OCI-LY1 (cell line): Measurements from ENCODE around the gene LMTK2.

Experiments used
- EZH2 ChIP-seq: fragments of 200-600 bp; sonication (generic), shearing (Covaris generic); IDR thresholded peaks from 2 replicates; pipeline ENCODE4 v1.8.0; 2017; ENCODE audit warnings: borderline replicate concordance, mixed run types, mild to moderate bottlenecking, antibody characterized with exemption, low read length, moderate library complexity, mixed read lengths
- TF ChIP-seq, protein P1 (sequence below): fragments of 200-600 bp; sonication (generic), shearing (Covaris generic); IDR thresholded peaks from 2 replicates; pipeline ENCODE4 v1.5.1; 2017; ENCODE audit warnings: mild to moderate bottlenecking, antibody characterized with exemption, low read length, moderate library complexity, mixed read lengths

DNA sequence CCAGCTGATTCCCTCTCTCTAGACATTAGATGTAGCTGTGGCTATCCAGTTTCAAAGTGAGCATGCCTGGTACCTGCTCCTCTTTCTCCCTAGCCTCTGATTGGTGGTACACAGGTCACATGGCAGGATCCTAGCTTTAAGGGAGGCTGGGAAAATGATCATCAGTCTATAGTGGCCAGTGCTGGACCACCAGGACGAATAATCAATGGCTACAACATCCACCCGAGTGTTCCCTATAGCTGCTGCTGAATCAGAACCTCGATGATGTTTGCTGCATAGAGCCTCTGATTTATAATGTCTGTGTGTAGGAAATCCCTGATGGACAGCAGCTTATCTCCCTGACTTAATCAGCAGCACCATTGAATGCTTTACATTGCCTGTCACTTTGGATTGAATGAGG is 28.9 kb upstream of the LMTK2 start:
- TF ChIP-seq, protein P1, sequence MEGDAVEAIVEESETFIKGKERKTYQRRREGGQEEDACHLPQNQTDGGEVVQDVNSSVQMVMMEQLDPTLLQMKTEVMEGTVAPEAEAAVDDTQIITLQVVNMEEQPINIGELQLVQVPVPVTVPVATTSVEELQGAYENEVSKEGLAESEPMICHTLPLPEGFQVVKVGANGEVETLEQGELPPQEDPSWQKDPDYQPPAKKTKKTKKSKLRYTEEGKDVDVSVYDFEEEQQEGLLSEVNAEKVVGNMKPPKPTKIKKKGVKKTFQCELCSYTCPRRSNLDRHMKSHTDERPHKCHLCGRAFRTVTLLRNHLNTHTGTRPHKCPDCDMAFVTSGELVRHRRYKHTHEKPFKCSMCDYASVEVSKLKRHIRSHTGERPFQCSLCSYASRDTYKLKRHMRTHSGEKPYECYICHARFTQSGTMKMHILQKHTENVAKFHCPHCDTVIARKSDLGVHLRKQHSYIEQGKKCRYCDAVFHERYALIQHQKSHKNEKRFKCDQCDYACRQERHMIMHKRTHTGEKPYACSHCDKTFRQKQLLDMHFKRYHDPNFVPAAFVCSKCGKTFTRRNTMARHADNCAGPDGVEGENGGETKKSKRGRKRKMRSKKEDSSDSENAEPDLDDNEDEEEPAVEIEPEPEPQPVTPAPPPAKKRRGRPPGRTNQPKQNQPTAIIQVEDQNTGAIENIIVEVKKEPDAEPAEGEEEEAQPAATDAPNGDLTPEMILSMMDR, result no peak
- no peak for TF ChIP-seq EZH2
